ENCODE results near the gene POLH. TPM values are rescaled to one million over a fixed set of nuclear protein-coding genes. Genes with fewer than 3 reads are reported as not detected.

POLH gene
- total RNA-seq, 4 donors from 2014 or later = 7.1 to 12.6 (median 10.2) TPM

DNA sequence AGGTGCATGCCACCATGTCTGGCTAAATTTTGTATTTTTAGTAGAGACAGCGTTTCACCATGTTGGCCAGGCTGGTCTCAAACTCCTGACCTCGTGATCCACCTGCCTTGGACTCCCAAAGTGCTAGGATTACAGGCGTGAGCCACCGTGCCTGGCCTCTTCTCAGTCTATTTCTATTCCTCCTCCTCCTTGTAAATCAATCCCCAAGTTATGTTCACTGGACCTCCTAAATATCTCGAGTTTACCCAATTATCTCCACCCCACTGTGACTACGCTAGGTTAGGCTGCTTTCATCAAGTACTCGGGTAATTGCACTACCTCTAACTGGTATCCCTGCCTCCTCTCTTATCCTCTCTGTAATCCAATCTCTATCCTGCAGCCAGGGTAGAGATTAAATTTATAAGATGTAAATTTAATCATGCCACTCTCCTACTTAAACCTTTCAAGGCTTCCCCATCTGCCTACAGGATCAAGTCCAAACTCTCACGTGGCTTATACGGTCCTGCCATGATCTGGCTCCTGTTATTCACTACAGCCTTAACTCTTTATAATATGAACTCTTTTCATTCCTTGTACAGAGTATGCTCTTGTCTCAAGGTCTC is 58.8 kb downstream of the POLH start:
- TF ChIP-seq POLR2A (IDR thresholded peaks at IDR 0.05) = no peak
- no peak for TF ChIP-seq CTCF (IDR thresholded peaks at IDR 0.05)
- Histone ChIP-seq H3K9me3 (no peaks in the 10 kb centered on the region), H3K4me3 (no peak overlapping the region), H3K36me3 (peaks cover 0 to 22% (median 0%) of the 10 kb centered on the region in 3 donors), H3K4me1 (peaks cover 0 to 58% (median 20%) of the 10 kb centered on the region in 4 donors), H3K27ac (peak overlapping the region in 2 of 4 donors; percentile 88 to 89), H3K27me3 (no peaks in the 10 kb centered on the region)
- no peak for DNase-seq

GRCh38 chr6:43635387-43636307 is 59.7 kb downstream of the POLH start, which contains the start of gene MAD2L1BP:
Gene MAD2L1BP, plus strand, starts transcription at chr6:43635840. Its CDS starts 36 bp downstream, at chr6:43635876.
- DNase-seq = peak; percentile 85 to 93 (median 91)
- peak within 1 kb of the TSS; percentile 71 to 84 (median 72) for H3K4me3 ChIP-seq
- no peaks in the 10 kb centered on the region for H3K27me3 ChIP-seq
- peaks cover 0 to 52% (median 17%) of the 10 kb centered on the region in 4 donors for H3K4me1 ChIP-seq
- peak; percentile 67 to 78 for TF ChIP-seq POLR2A (IDR thresholded peaks at IDR 0.05)
- TF ChIP-seq CTCF (IDR thresholded peaks at IDR 0.05) = no peak
- peak within 1 kb of the TSS; percentile 84 to 89 (median 86) for H3K27ac ChIP-seq
- H3K36me3 ChIP-seq = peaks cover 0 to 30% (median 0%) of the 10 kb centered on the region in 3 donors
- H3K9me3 ChIP-seq = no peaks in the 10 kb centered on the region

DNA sequence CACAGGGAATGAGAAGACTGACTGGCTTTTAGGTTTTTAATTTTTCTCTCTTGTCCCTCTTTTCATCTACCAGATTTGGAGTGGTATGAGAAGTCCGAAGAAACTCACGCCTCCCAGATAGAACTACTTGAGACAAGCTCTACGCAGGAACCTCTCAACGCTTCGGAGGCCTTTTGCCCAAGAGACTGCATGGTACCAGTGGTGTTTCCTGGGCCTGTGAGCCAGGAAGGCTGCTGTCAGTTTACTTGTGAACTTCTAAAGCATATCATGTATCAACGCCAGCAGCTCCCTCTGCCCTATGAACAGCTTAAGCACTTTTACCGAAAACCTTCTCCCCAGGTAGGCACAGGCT is 60.3 kb downstream of the POLH start:
- no peak for DNase-seq
- Histone ChIP-seq H3K4me3 (peak overlapping the region; percentile 71 to 84 (median 72)), H3K9me3 (no peaks in the 10 kb centered on the region), H3K27ac (peak overlapping the region; percentile 84 to 89 (median 86)), H3K36me3 (peaks cover 0 to 37% (median 0%) of the 10 kb centered on the region in 3 donors), H3K27me3 (no peaks in the 10 kb centered on the region), H3K4me1 (peaks cover 0 to 52% (median 17%) of the 10 kb centered on the region in 4 donors)
- TF ChIP-seq POLR2A (IDR thresholded peaks at IDR 0.05) (no peak), CTCF (IDR thresholded peaks at IDR 0.05) (no peak)

GRCh38 chr6:43639984-43640800 is 64.2 kb downstream of the POLH start:
- Histone ChIP-seq H3K4me3 (no peak overlapping the region), H3K36me3 (peaks cover 0 to 48% (median 0%) of the 10 kb centered on the region in 3 donors), H3K4me1 (peaks cover 0 to 36% (median 18%) of the 10 kb centered on the region in 4 donors), H3K9me3 (no peaks in the 10 kb centered on the region), H3K27me3 (no peaks in the 10 kb centered on the region), H3K27ac (no peak overlapping the region)
- DNase-seq = no peak
- TF ChIP-seq POLR2A (IDR thresholded peaks at IDR 0.05) (no peak), CTCF (IDR thresholded peaks at IDR 0.05) (no peak)
